Fibroblast of the aortic adventitia (primary cell): ENCODE results near the gene FARSA. TPM values are rescaled to one million over a fixed set of nuclear protein-coding genes. Genes with fewer than 3 reads are reported as not detected.
"Not testable (repeated sequence)": the region's sequence is repeated elsewhere in the genome, so short reads cannot be mapped to it uniquely, and the experiment has no call there.

Source experiments
- DNase-seq: peaks from one replicate; pipeline ENCODE4 v3.0.0-alpha.2; 2010; ENCODE audit warnings: low read depth
- H3K4me3 ChIP-seq: 2 replicates; pipeline ENCODE4 v1.5.1; 2011; ENCODE audit warnings: low read depth, mild to moderate bottlenecking, control low read depth, low read length, moderate library complexity
- CTCF ChIP-seq: IDR thresholded peaks from 2 replicates; pipeline ENCODE4 v1.5.1; 2011; ENCODE audit warnings: mild to moderate bottlenecking, low read length, control low read depth, inconsistent platforms; ENCODE audit not compliant: insufficient read depth
- total RNA-seq: library from RNA; depleted of rRNA; stranded (reverse); fragments of >200 nt; gene quantifications from 2 replicates; pipeline ENCODE4 v1.2.3, GENCODE V29; 2012; ENCODE audit warnings: low replicate concordance

The FARSA gene
- total RNA-seq, 1 donor: 44.3 TPM

GRCh38 chr19:12953138-12953798 is 19.8 kb upstream of the FARSA start:
- DNase-seq: no peak

GRCh38 chr19:12952488-12953137 is 19.1 kb upstream of the FARSA start:
- DNase-seq: peak; percentile 93
- TF ChIP-seq CTCF: no peak
- H3K4me3 ChIP-seq: no peak overlapping the region

More at GRCh38 chr19:12953138-12953798, 19.8 kb upstream of the FARSA start:
- no peak for TF ChIP-seq CTCF
- H3K4me3 ChIP-seq: peak overlapping the region; percentile 35

- not testable (repeated sequence) for H3K4me3 ChIP-seq, DNase-seq
Observed at GRCh38 chr19:12952050-12952449, 18.5 kb upstream of the FARSA start.

- no peak for TF ChIP-seq CTCF
- H3K4me3 ChIP-seq: no peak overlapping the region
- DNase-seq: no peak
Observed at GRCh38 chr19:12949363-12950283, 16.1 kb upstream of the FARSA start.

GRCh38 chr19:12948612-12949362 is 15.3 kb upstream of the FARSA start:
- no peak for DNase-seq
- TF ChIP-seq CTCF: no peak
- no peak overlapping the region for H3K4me3 ChIP-seq

GRCh38 chr19:12947702-12948611 is 14.4 kb upstream of the FARSA start:
- no peak for DNase-seq
- no peak overlapping the region for H3K4me3 ChIP-seq
- no peak for TF ChIP-seq CTCF
